ENCODE data around the gene SLC2A4RG. TPM values are rescaled to one million over a fixed set of nuclear protein-coding genes. Genes with fewer than 3 reads are reported as not detected.

Gene SLC2A4RG
- total and polyA plus RNA-seq, 2 of the 13 experiments (the other 11 are each of a cell fraction or from before 2014, with no cell fraction given): 91.4 to 95.9 TPM

DNA sequence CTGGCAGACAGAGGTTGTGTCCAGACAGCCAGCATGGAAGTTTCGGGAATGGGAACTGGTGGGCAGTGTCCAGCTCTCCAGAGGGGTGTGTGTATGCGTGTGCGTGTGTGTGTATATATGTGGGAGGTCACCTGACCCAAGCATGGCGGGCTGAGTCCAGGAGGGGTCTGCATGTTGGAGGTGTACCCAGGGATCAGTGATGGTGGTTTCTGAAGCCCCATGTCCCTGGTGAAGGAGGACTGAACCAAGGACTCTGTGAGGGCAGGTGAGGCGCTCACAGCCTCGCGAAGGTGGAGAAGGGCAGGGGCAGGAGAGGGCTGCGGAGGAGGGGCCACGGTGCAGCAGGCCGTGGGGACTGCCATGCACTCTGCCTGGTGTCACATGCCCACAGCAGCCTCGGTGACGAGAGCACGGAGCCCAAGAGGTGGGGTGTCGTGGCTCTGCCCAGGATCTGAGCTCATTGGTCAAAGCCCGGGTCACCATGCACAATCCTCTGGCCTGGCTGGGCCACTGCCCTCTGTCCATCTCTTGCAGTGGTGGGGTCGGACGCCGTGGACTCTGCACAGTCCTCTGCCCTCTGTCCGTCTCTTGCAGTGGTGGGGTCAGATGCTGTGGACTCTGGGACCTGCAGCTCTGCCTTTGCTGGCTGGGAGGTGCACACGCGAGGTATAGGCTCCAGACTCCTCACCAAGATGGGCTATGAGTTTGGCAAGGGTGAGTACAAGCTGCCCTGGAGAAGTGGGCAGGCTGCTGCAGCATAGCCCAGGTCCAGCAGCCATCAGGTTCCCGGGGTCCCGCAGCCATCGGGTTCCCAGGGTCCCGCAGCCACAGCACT lies 5.2 kb upstream of the SLC2A4RG start (continued):
- TF ChIP-seq, protein P1, sequence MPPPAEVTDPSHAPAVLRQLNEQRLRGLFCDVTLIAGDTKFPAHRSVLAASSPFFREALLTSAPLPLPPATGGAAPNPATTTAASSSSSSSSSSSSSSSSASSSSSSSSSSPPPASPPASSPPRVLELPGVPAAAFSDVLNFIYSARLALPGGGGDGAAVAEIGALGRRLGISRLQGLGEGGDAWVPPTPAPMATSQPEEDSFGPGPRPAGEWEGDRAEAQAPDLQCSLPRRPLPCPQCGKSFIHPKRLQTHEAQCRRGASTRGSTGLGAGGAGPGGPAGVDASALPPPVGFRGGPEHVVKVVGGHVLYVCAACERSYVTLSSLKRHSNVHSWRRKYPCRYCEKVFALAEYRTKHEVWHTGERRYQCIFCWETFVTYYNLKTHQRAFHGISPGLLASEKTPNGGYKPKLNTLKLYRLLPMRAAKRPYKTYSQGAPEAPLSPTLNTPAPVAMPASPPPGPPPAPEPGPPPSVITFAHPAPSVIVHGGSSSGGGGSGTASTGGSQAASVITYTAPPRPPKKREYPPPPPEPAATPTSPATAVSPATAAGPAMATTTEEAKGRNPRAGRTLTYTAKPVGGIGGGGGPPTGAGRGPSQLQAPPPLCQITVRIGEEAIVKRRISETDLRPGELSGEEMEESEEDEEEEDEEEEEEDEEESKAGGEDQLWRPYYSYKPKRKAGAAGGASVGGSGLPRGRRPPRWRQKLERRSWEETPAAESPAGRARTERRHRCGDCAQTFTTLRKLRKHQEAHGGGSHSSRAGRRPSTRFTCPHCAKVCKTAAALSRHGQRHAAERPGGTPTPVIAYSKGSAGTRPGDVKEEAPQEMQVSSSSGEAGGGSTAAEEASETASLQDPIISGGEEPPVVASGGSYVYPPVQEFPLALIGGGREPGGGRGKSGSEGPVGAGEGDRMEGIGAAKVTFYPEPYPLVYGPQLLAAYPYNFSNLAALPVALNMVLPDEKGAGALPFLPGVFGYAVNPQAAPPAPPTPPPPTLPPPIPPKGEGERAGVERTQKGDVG (CRISPR knock-in tag; IDR thresholded peaks at IDR 0.05; ENCODE audit: borderline replicate concordance): peak; percentile 95; the same call in 1 of the 2 replicates
- TF ChIP-seq ESRRA (CRISPR knock-in tag; IDR thresholded peaks at IDR 0.05; ENCODE audit: low read depth): peak; percentile 97
- peak; percentile 76 for TF ChIP-seq PCBP1 (IDR thresholded peaks at IDR 0.05; ENCODE audit: borderline replicate concordance, low read depth, low read length)
- TF ChIP-seq SALL2 (CRISPR knock-in tag; IDR thresholded peaks at IDR 0.05): no peak
- no peak for TF ChIP-seq SOX6 (IDR thresholded peaks at IDR 0.05)
- TF ChIP-seq SOX6 (CRISPR knock-in tag; IDR thresholded peaks at IDR 0.05): peak; percentile 30; the same call in 1 of the 2 replicates
- TF ChIP-seq, protein P2, sequence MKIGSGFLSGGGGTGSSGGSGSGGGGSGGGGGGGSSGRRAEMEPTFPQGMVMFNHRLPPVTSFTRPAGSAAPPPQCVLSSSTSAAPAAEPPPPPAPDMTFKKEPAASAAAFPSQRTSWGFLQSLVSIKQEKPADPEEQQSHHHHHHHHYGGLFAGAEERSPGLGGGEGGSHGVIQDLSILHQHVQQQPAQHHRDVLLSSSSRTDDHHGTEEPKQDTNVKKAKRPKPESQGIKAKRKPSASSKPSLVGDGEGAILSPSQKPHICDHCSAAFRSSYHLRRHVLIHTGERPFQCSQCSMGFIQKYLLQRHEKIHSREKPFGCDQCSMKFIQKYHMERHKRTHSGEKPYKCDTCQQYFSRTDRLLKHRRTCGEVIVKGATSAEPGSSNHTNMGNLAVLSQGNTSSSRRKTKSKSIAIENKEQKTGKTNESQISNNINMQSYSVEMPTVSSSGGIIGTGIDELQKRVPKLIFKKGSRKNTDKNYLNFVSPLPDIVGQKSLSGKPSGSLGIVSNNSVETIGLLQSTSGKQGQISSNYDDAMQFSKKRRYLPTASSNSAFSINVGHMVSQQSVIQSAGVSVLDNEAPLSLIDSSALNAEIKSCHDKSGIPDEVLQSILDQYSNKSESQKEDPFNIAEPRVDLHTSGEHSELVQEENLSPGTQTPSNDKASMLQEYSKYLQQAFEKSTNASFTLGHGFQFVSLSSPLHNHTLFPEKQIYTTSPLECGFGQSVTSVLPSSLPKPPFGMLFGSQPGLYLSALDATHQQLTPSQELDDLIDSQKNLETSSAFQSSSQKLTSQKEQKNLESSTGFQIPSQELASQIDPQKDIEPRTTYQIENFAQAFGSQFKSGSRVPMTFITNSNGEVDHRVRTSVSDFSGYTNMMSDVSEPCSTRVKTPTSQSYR (CRISPR knock-in tag; IDR thresholded peaks at IDR 0.05; ENCODE audit: borderline replicate concordance): peak; percentile 73
- TF ChIP-seq PHF8 (CRISPR knock-in tag; IDR thresholded peaks at IDR 0.05): no peak
- TF ChIP-seq MED13 (CRISPR knock-in tag; IDR thresholded peaks at IDR 0.05): no peak
- TF ChIP-seq, protein P3, sequence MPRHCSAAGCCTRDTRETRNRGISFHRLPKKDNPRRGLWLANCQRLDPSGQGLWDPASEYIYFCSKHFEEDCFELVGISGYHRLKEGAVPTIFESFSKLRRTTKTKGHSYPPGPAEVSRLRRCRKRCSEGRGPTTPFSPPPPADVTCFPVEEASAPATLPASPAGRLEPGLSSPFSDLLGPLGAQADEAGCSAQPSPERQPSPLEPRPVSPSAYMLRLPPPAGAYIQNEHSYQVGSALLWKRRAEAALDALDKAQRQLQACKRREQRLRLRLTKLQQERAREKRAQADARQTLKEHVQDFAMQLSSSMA (CRISPR knock-in tag; IDR thresholded peaks at IDR 0.05): no peak
- TF ChIP-seq CENPT (CRISPR knock-in tag; IDR thresholded peaks at IDR 0.05; ENCODE audit: low read depth): no peak
- TF ChIP-seq ZNF605 (CRISPR knock-in tag; IDR thresholded peaks at IDR 0.05): no peak
- no peak; the same call in 1 of the 2 replicates for TF ChIP-seq FOXC1 (CRISPR knock-in tag; IDR thresholded peaks at IDR 0.05; ENCODE audit: borderline replicate concordance)
- TF ChIP-seq HNF4G (IDR thresholded peaks at IDR 0.05; ENCODE audit: borderline replicate concordance, low read depth, low read length): peak; percentile 97
- peak; percentile 83; the same call in 1 of the 2 replicates for TF ChIP-seq HNF4G (CRISPR knock-in tag; IDR thresholded peaks at IDR 0.05; ENCODE audit: borderline replicate concordance, low read depth)
- TF ChIP-seq, protein P4, sequence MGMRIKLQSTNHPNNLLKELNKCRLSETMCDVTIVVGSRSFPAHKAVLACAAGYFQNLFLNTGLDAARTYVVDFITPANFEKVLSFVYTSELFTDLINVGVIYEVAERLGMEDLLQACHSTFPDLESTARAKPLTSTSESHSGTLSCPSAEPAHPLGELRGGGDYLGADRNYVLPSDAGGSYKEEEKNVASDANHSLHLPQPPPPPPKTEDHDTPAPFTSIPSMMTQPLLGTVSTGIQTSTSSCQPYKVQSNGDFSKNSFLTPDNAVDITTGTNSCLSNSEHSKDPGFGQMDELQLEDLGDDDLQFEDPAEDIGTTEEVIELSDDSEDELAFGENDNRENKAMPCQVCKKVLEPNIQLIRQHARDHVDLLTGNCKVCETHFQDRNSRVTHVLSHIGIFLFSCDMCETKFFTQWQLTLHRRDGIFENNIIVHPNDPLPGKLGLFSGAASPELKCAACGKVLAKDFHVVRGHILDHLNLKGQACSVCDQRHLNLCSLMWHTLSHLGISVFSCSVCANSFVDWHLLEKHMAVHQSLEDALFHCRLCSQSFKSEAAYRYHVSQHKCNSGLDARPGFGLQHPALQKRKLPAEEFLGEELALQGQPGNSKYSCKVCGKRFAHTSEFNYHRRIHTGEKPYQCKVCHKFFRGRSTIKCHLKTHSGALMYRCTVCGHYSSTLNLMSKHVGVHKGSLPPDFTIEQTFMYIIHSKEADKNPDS (CRISPR knock-in tag; IDR thresholded peaks at IDR 0.05): peak; percentile 25; the same call in 1 of the 2 replicates
- peak; percentile 64; the same call in 1 of the 2 replicates for TF ChIP-seq ZNF564 (CRISPR knock-in tag; IDR thresholded peaks at IDR 0.05)
- peak; percentile 83; the same call in 1 of the 2 replicates for TF ChIP-seq SALL1 (CRISPR knock-in tag; IDR thresholded peaks at IDR 0.05)

Data from HepG2 (cell line).